ENCODE results near the gene TTC31.

The TTC31 gene

GRCh38 chr2:74504591-74504990, 21.7 kb downstream of the TTC31 start:
- no peak overlapping the region for H3K4me3 ChIP-seq (ENCODE audit: low read depth, low read length)
- no peak for DNase-seq (ENCODE audit: low read depth)
- TF ChIP-seq CTCF (IDR thresholded peaks at IDR 0.05; ENCODE audit: insufficient read depth, low read depth, low read length, missing control alignments): no peak

- no peak for TF ChIP-seq CTCF (IDR thresholded peaks at IDR 0.05; ENCODE audit: insufficient read depth, low read depth, low read length, missing control alignments)
- H3K4me3 ChIP-seq (ENCODE audit: low read depth, low read length): no peak overlapping the region
- no peak for DNase-seq (ENCODE audit: low read depth)
Measured at GRCh38 chr2:74505448-74506246, 22.8 kb downstream of the TTC31 start.

DNA sequence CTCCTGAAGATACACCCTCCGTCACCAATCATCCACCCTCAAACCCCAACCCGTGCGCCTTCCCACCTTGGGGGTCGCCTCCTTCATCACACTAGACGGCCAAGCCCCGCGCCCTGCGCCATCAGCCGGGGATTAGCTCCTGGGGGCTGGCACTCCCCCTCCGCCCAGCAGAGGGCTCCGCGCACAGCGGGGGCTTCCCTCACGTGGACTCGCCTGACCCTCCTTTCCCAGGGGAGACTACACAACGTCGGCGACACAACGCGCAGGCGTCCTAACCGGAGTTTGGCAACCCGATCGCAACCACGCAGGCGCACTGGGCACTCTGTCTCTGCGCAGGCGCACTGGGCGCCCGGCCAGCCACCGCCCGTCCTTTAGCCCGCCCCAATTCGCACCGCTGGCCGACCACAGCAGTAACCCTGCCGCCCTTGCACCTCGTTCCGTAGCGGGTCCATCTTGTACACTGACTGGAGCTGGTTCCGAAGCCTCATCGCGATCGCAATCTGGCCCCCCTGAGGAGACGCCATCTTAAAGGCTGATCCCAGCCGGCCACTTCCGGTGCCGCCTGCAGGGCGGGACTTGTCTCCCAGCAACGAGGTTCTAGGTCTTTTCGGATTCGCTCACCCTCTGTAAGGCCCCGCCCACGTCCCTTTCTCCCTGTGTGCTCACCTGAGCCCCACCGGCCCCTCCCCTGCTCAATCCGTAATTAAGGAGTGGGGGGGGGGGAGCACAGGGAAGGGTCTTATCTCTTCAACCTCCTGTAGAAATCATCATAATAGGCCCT, 24.5 kb downstream of the TTC31 start, which contains the start of gene PCGF1:
Gene PCGF1, minus strand, starts transcription at position 551 of the 781 bp plus-strand sequence. Its CDS starts 27 bp downstream, at position 524.
- TF ChIP-seq CTCF (IDR thresholded peaks at IDR 0.05; ENCODE audit: insufficient read depth, low read depth, low read length, missing control alignments): peak; percentile 73
- H3K4me3 ChIP-seq (ENCODE audit: low read depth, low read length): peak within 1 kb of the TSS; percentile 69
- DNase-seq (ENCODE audit: low read depth): peak; percentile 98

DNA sequence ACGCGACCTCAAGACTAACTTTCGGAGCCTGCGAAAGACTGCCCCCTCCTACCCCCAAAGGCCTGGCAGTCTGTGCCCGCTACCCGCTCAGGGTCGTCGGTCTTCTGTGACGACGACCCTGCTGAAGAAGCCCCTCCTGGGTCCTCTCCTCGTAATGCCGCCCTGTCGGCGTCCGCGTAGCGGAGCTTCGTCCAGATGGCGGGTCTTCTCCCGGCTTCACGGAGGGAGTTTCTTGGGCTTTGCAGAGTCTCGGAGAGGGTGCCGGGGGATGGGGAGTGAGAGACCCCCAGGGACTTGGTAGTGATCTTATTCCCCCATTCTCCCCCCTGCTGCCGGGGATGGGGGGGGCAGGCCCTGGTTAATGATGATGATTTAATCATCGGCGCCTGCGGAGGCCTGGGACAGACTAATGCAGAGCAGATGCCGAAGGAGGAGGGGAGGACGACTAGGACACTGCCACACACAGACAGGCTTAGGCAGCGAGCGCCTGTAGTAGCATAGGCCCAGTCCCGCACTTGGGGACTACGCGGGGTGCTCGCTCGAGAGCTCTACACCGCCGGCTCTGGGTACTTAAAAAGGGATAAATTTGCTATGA, 25.1 kb downstream of the TTC31 start:
- peak; percentile 39 for DNase-seq (ENCODE audit: low read depth)
- peak overlapping the region; percentile 69 for H3K4me3 ChIP-seq (ENCODE audit: low read depth, low read length)
- TF ChIP-seq CTCF (IDR thresholded peaks at IDR 0.05; ENCODE audit: insufficient read depth, low read depth, low read length, missing control alignments): no peak

DNA sequence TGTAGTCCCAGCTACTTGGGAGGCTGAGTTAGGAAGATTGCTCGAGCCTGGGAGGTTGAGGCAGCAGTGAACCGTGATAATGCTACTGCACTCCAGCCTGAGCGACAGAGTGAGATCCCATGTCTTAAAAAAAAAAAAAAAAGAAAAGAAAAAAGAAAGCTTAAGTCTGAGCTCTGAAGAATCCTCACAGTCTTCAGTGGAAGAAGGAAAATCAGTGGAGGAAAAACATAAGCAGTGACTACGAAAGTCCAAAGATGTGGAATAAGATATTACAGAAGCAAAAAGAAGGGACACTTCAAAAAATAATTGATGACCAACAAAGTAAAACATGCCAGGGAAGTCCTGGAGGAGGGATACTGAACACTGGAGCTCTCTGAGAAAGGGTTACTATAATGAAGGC, 27.4 kb downstream of the TTC31 start:
- TF ChIP-seq CTCF (IDR thresholded peaks at IDR 0.05; ENCODE audit: insufficient read depth, low read depth, low read length, missing control alignments): no peak
- H3K4me3 ChIP-seq (ENCODE audit: low read depth, low read length): no peak overlapping the region
- DNase-seq (ENCODE audit: low read depth): no peak

GRCh38 chr2:74511104-74511989, 28.5 kb downstream of the TTC31 start:
- DNase-seq (ENCODE audit: low read depth): no peak
- no peak overlapping the region for H3K4me3 ChIP-seq (ENCODE audit: low read depth, low read length)
- no peak for TF ChIP-seq CTCF (IDR thresholded peaks at IDR 0.05; ENCODE audit: insufficient read depth, low read depth, low read length, missing control alignments)
